ENCODE data around the gene PXDN.

- TF ChIP-seq SMC3 (conservative IDR thresholded peaks at IDR 0.05; ENCODE audit: insufficient read depth, low read depth, low read length) (no peak), ZSCAN32 (CRISPR knock-in tag; IDR thresholded peaks at IDR 0.05) (no peak), SETDB1 (IDR thresholded peaks at IDR 0.05; ENCODE audit: low read length) (no peak), CHD1 (IDR thresholded peaks at IDR 0.05; ENCODE audit: low read length) (no peak), CTCFL (IDR thresholded peaks at IDR 0.05; ENCODE audit: borderline replicate concordance, insufficient read depth, low read depth, low read length, poor library complexity, severe bottlenecking) (no peak), NONO (IDR thresholded peaks at IDR 0.05; ENCODE audit: low read depth in 2 of 2, low read length in 1 of 2) (no peak), EZH2 (IDR thresholded peaks at IDR 0.05; ENCODE audit: borderline replicate concordance, low read depth, low read length) (no peak), ASH1L (IDR thresholded peaks at IDR 0.05; ENCODE audit: borderline replicate concordance, low read depth, partially characterized antibody) (no peak), MEF2D (tag; conservative IDR thresholded peaks at IDR 0.05; ENCODE audit: low read depth) (no peak), POLR2AphosphoS5 (IDR thresholded peaks at IDR 0.05; ENCODE audit: control insufficient read depth, insufficient read depth, low read depth, low read length) (no peak)
- TF ChIP-seq, protein P1, sequence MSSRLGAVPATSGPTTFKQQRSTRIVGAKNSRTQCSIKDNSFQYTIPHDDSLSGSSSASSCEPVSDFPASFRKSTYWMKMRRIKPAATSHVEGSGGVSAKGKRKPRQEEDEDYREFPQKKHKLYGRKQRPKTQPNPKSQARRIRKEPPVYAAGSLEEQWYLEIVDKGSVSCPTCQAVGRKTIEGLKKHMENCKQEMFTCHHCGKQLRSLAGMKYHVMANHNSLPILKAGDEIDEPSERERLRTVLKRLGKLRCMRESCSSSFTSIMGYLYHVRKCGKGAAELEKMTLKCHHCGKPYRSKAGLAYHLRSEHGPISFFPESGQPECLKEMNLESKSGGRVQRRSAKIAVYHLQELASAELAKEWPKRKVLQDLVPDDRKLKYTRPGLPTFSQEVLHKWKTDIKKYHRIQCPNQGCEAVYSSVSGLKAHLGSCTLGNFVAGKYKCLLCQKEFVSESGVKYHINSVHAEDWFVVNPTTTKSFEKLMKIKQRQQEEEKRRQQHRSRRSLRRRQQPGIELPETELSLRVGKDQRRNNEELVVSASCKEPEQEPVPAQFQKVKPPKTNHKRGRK (tag; IDR thresholded peaks at IDR 0.05): no peak
- TF ChIP-seq, protein P2, sequence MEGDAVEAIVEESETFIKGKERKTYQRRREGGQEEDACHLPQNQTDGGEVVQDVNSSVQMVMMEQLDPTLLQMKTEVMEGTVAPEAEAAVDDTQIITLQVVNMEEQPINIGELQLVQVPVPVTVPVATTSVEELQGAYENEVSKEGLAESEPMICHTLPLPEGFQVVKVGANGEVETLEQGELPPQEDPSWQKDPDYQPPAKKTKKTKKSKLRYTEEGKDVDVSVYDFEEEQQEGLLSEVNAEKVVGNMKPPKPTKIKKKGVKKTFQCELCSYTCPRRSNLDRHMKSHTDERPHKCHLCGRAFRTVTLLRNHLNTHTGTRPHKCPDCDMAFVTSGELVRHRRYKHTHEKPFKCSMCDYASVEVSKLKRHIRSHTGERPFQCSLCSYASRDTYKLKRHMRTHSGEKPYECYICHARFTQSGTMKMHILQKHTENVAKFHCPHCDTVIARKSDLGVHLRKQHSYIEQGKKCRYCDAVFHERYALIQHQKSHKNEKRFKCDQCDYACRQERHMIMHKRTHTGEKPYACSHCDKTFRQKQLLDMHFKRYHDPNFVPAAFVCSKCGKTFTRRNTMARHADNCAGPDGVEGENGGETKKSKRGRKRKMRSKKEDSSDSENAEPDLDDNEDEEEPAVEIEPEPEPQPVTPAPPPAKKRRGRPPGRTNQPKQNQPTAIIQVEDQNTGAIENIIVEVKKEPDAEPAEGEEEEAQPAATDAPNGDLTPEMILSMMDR (IDR thresholded peaks at IDR 0.05 in 2 of 3, conservative IDR thresholded peaks at IDR 0.05 in 1 of 3; ENCODE audit: insufficient read depth in 2 of 3, low read depth in 1 of 3, low read length in 3 of 3): no peak
Measured at GRCh38 chr2:1622521-1623200, 121.7 kb downstream of the PXDN start.

All from K562 (cell line).